GM21723 (cell line): ENCODE data around the gene KIFC3.

Experiments
- ATAC-seq: cut with Tn5 transposase; IDR thresholded peaks from one replicate; pipeline ENCODE4 v1.9.1; 2021; ENCODE audit warnings: mild to moderate bottlenecking, moderate library complexity; ENCODE audit not compliant: unreplicated experiment

Gene KIFC3

DNA sequence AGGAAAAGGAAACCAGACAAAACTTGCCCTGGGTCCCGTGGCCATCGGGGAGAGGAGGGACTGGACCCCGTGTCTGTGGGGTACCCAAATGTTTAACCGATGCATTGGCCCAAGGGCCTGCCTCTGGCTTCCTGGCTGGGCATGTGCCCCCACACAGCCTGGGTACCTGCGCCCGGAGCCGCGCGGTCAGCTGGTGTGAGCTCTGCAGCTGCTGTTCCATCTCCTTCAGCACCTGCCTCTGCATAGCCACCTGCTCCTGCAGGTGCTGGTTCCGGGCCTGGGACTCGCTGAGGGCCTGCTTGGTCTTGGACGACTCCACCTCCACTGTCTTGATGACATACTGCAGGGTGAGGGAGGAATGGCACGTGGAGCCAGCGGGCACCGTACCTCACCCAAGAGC lies 31.9 kb downstream of the KIFC3 start:
- no peak for ATAC-seq

GRCh38 chr16:57769541-57770145 lies 32.6 kb downstream of the KIFC3 start:
- ATAC-seq: no peak

DNA sequence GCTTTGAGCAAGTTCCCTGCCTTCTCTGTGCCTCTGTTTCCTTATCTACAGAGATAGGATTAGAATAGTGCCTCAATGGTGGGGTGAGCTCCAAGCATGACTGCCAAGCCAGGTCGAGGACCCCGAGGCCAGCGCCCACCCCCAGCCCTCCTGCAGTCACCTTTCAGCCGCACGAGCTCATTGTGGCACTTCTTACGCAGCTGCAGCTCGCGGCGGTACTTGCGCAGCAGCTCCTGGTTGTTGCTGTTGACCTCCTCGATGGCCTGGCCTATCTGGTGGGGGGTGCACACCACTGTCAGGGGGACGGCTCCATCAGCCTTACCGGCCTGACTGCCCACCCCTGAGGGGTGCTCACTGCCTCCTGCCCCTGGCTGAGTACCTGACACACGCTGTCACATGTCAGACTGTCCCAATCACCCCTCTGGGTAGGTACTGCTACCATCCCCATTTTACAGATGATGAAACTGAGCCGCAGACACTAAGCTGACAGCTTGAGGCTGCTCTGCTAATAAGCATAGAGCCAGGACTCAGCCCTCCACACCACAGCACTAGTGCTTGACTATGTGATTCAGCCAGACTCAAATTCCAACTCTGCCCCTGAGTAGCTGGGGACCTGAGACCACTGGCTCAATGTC lies 35.5 kb downstream of the KIFC3 start:
- ATAC-seq: no peak

DNA sequence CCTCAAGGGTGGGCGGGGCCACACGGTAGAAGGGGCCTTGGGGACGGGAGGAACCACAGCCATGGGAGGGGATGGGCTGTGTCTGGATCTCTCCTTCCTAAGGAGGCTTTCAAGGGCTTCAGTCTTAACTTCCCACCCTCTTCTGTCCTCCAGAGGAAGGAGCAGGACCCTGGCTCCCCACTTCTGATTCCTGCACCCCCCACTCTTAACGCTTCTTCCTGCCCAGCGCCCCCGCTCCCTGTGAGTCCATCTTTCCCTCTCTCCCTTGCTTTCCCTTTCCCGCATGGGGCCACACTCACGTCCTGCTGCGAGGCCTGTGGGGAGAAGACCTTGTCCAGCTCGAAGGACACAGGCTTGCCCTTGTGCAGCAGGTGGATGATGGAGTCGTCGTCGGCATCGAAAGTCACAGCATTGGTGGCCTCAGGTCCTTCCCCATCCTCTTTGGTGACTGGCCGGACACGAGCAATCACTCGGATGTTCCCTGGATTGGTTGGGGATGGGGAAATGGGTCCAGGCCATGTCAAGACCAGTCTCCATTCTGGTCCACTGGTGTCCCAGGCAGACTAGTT lies 37.0 kb downstream of the KIFC3 start:
- ATAC-seq: no peak

GRCh38 chr16:57764341-57765159 lies 37.7 kb downstream of the KIFC3 start:
- ATAC-seq: no peak

GRCh38 chr16:57764006-57764340 lies 38.3 kb downstream of the KIFC3 start:
- no peak for ATAC-seq

DNA sequence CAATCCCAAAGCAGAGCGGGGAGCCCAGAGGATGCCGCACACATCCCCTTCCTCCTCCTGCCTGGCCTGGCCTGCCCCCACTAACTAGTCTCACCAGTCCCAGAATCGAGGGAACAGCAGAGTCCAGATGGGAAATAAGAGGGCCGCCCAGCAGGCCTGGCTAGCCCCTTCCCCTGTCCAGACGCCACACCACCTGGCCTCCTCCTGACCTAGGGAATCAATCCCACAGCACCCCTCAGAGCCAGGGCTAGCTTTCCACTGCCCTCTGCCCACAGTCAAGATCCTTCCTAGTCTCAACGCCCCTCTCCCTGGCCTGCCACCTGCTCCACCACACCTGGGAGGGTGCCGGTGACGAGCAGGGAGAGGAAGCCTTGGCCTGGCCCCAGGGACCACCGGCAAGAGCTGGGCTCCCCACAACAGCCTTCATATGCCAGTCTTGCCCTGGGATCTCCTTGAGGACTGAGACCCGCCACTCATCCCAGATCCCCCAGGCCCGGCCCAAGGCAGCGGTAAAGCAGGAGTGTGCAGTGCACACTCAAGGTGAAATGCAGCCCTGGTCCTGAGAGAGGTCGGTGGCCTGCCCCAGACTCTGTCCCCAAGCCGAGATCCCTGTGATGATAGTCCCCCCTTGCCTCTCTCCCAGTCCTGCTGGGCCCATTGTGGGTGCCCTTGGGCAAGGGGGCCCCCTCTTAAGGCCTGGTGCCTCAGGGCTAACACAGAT lies 38.8 kb downstream of the KIFC3 start:
- no peak for ATAC-seq

DNA sequence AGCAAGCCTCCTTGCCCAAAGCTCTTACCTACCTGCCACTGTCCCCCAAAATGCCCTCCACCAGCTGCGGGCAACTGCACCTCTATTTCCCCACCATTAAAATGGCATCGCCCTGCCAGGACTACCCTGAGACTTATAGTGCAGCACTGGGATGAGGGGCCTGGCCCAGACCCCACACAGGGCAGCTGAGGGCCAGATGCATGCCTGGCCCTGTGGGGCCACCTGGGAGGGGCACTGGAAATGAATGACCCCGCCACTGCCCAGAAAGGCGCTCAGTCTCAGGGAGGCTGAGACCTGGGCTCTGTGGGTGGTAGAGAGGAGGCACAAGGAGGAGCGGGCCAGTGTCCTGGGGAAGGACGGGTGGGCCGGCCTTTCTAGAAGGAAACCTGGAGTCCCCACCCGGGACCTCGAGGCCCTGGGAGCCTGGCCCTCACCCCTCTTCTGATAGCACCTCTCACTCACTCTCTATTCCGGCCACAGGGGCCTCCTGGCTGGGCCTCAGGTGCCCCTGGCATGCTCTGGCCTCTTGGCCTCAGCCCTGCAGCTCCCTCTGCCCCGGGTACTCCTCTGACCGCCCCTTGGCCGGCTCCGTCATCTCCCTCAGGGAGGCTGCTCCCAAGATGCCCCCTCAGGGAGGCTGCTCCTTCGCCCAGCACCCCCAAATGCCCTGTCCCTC lies 39.8 kb downstream of the KIFC3 start:
- no peak for ATAC-seq

GRCh38 chr16:57761957-57762356 lies 40.3 kb downstream of the KIFC3 start:
- no peak for ATAC-seq

DNA sequence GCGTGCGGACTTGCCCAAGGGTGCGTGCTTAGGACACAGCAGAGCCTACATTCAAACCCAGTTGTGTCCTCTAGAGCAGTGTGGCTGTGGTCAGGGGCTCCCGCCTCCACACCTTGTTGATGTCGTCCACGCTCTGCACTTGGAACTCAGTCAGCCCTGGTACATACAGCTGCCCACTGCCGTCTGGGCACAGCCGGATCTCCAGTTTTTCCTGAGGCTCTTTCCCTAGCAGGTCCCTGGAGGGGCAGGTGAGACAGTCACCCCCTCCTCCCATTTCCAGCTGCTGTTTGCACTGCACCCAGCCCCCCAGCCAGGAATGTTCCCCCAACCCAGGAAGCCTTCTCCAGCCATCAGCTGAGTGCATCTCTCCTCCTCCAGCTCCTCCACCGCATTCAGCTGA lies 41.0 kb downstream of the KIFC3 start:
- ATAC-seq: no peak

- ATAC-seq: no peak
These were observed 41.7 kb downstream of the KIFC3 start for GRCh38 chr16:57760357-57761160.

DNA sequence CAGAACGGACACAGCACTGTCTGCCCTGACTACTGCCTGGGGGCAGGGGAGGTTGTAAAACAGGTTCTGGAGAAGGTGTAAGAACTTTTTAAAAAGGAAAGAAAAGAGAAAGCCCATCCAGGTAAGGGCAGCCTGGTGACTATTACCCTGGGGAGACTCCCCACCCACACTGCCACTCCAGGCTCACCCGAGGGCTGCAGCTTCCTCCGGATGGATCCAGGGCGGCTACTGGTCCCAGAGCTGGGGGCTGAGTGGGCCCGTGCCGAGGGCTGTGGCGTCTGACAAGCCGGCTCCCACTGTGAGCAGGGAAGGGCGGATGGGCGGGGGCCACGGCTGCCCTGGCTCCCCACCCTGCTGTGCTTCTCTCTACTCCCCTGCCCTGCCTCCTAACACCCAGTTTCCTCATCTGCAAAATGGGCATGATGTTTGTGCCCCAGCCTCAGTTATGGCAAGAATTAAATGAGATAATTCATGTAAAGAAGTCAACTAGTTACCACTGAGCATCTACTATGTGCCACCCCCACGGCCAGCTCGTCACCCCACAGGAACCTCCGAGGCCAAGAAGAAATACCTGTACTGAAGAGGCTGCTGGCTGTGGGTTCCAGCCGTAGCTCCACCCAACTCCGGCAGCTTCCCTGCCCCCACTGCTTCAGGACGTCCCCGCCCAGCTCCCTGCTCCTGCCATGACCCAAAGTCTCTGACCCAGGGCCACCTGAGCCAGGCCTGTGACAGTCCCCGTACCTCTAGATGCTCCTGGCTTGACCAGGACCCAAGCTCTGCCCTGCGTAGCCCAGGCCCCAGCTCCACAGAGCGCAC lies 42.5 kb downstream of the KIFC3 start:
- no peak for ATAC-seq

DNA sequence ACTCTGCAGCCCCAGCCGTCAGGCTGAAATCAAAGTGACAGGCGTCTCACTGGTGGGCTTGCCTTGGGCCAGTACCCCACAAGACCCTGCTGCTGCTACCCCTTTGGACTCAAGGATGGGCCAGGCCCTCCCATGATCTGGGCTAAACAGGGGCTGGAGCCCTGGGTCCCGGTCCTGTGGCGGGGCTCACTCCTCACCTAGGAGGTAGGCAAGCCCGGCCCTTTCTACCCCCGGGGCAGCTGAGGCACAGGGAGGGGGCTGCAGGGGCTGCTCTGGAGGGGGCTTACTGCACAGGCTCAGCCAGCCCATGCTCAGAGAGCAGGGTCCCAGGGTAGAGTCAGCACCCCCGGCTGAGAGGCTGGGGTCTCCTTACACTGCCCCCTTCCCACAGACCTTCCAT lies 43.2 kb downstream of the KIFC3 start:
- ATAC-seq: no peak

- ATAC-seq: no peak
These were observed 43.8 kb downstream of the KIFC3 start for GRCh38 chr16:57758331-57759117.

GRCh38 chr16:57757883-57758282 lies 44.4 kb downstream of the KIFC3 start:
- ATAC-seq: no peak

DNA sequence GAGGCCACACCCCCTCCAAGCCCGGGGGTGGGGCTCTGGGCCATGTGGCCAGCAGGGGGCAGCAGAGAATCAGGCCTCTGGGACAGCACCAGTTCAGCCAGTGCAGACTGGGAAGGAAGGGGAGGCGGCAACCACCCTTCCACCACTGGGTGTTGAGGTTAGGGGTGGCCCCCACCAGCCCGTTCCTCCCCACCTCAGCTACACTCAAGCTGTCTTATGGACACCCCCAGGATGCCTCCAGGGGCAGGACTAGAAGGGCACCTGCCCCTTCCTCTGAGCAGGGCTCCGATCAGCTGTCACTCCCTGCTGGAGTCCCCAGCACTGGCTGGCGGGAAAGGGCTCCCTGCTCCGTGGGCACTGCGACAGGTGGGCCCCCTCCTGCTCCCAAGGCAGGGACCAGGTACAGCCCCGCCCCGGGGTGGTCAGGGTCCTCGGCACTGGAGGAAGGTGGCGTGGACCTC lies 44.9 kb downstream of the KIFC3 start:
- ATAC-seq: peak; percentile 96

GRCh38 chr16:57756424-57757325 lies 45.6 kb downstream of the KIFC3 start:
- ATAC-seq: no peak
